ENCODE data around the gene ZDBF2.

- TF ChIP-seq EP300 (IDR thresholded peaks at IDR 0.05), result no peak
- TF ChIP-seq CTCF (IDR thresholded peaks at IDR 0.05), result no peak
- TF ChIP-seq POLR2A (IDR thresholded peaks at IDR 0.05; ENCODE audit: low read depth), result no peak
- TF ChIP-seq POLR2AphosphoS5 (IDR thresholded peaks at IDR 0.05), result peak; percentile 21 to 57
Observed at GRCh38 chr2:206274434-206275311, at the start of gene ZDBF2.

All from esophagus muscularis mucosa (tissue), 4 donors.